ENCODE results near the gene GATAD2B.

The GATAD2B gene

GRCh38 chr1:153922972-153923925 lies at the start of gene GATAD2B:
TSS of gene GATAD2B (minus strand) at chr1:153922972. CDS start at chr1:153828347, 94,625 bp downstream.
- DNase-seq (ENCODE audit: low read depth in 2 of 2, low spot score in 1 of 2): peak; percentile 92 to 97

- no peak for DNase-seq (ENCODE audit: low read depth in 2 of 2, low spot score in 1 of 2)
Observed at GRCh38 chr1:153970346-153970745, 47.6 kb upstream of the GATAD2B start.

GRCh38 chr1:153968972-153969371 lies 46.2 kb upstream of the GATAD2B start:
- no peak for DNase-seq (ENCODE audit: low read depth in 2 of 2, low spot score in 1 of 2)

- DNase-seq (ENCODE audit: low read depth in 2 of 2, low spot score in 1 of 2): no peak
Observed at GRCh38 chr1:153968408-153968807, 45.6 kb upstream of the GATAD2B start.

GRCh38 chr1:153968000-153968363 lies 45.2 kb upstream of the GATAD2B start:
- no peak for DNase-seq (ENCODE audit: low read depth in 2 of 2, low spot score in 1 of 2)

GRCh38 chr1:153967107-153967999 lies 44.6 kb upstream of the GATAD2B start, which contains the start of gene CREB3L4:
TSS of gene CREB3L4 (plus strand) at chr1:153967902. CDS start at chr1:153968526, 624 bp downstream.
- DNase-seq (ENCODE audit: low read depth in 2 of 2, low spot score in 1 of 2): peak; percentile 57 to 63

GRCh38 chr1:153963850-153964331 lies 41.1 kb upstream of the GATAD2B start:
- DNase-seq (ENCODE audit: low read depth in 2 of 2, low spot score in 1 of 2): no peak

GRCh38 chr1:153963030-153963849 lies 40.5 kb upstream of the GATAD2B start, which contains the start of gene SLC39A1:
TSS of gene SLC39A1 (minus strand) at chr1:153963537. CDS start at chr1:153962715, 822 bp downstream.
- peak; percentile 84 to 87 for DNase-seq (ENCODE audit: low read depth in 2 of 2, low spot score in 1 of 2)

- no peak for DNase-seq (ENCODE audit: low read depth in 2 of 2, low spot score in 1 of 2)
Observed at GRCh38 chr1:153962088-153963029, 39.6 kb upstream of the GATAD2B start.

- no peak for DNase-seq (ENCODE audit: low read depth in 2 of 2, low spot score in 1 of 2)
Observed at GRCh38 chr1:153961421-153961820, 38.6 kb upstream of the GATAD2B start.

GRCh38 chr1:153960206-153960605 lies 37.4 kb upstream of the GATAD2B start:
- no peak for DNase-seq (ENCODE audit: low read depth in 2 of 2, low spot score in 1 of 2)

- DNase-seq (ENCODE audit: low read depth in 2 of 2, low spot score in 1 of 2): no peak
Observed at GRCh38 chr1:153959454-153959853, 36.7 kb upstream of the GATAD2B start.

GRCh38 chr1:153958961-153959260 lies 36.1 kb upstream of the GATAD2B start:
- DNase-seq (ENCODE audit: low read depth in 2 of 2, low spot score in 1 of 2): no peak

GRCh38 chr1:153958111-153958960 lies 35.6 kb upstream of the GATAD2B start, which contains the start of gene CRTC2:
TSS of gene CRTC2 (minus strand) at chr1:153958612. CDS start at chr1:153958497, 115 bp downstream.
- DNase-seq (ENCODE audit: low read depth in 2 of 2, low spot score in 1 of 2): peak; percentile 87 to 93

- no peak for DNase-seq (ENCODE audit: low read depth in 2 of 2, low spot score in 1 of 2)
Observed at GRCh38 chr1:153957744-153958110, 35.0 kb upstream of the GATAD2B start.

- no peak for DNase-seq (ENCODE audit: low read depth in 2 of 2, low spot score in 1 of 2)
Observed at GRCh38 chr1:153956997-153957715, 34.4 kb upstream of the GATAD2B start.

- DNase-seq (ENCODE audit: low read depth in 2 of 2, low spot score in 1 of 2): no peak
Observed at GRCh38 chr1:153954826-153955225, 32.1 kb upstream of the GATAD2B start.

GRCh38 chr1:153953859-153954365 lies 31.1 kb upstream of the GATAD2B start:
- DNase-seq (ENCODE audit: low read depth in 2 of 2, low spot score in 1 of 2): no peak

Measured in stimulated activated CD8-positive, alpha-beta memory T cell treated with anti-CD3 and anti-CD28 coated beads, Interleukin-4, amount 100 ng/mL, for 1 hour (primary cell).